K562 (cell line): ENCODE results near the gene TBP. TPM values are rescaled to one million over a fixed set of nuclear protein-coding genes. Genes with fewer than 3 reads are reported as not detected.

Experiments
- JUND ChIP-seq, 2 experiments: IDR thresholded peaks; 2 replicates in 1 of 2; 3 replicates in 1 of 2; pipeline ENCODE4 v1.6.1; 2011; ENCODE audit warnings: borderline replicate concordance in 2 of 2, low read depth in 2 of 2, low read length in 2 of 2, improper control_type of control experiment in 1 of 2, missing biosample characterization in 1 of 2, missing genetic modification characterization in 1 of 2, missing genetic modification reagents in 1 of 2
- MTA3 ChIP-seq: fragments of 450-650 bp; formaldehyde crosslinking; IDR thresholded peaks from 2 replicates; pipeline ENCODE4 v1.6.1; 2017; ENCODE audit warnings: mild to moderate bottlenecking, borderline replicate concordance
- POLR2AphosphoS2 ChIP-seq: IDR thresholded peaks from 2 replicates; pipeline ENCODE4 v1.6.1; 2012; ENCODE audit warnings: low read length, improper control_type of control experiment
- RAD21 ChIP-seq, 2 experiments: fragments of 250-450 bp in 1 of 2; fragments of 450-650 bp in 1 of 2; sonication (Bioruptor Pico) in 1 of 2; formaldehyde crosslinking in 1 of 2; IDR thresholded peaks in 1 of 2; conservative IDR thresholded peaks in 1 of 2; 2 replicates each; pipeline versions ENCODE4 v1.4.0 to v1.8.0; 2020 to 2022; ENCODE audit warnings: mild to moderate bottlenecking in 2 of 2, moderate library complexity in 1 of 2
- REST ChIP-seq, 2 experiments: fragments of 450-650 bp; formaldehyde crosslinking in 1 of 2; IDR thresholded peaks; 2 replicates each; pipeline versions ENCODE4 v1.4.0 to v1.6.1; 2014 to 2020; ENCODE audit warnings: mild to moderate bottlenecking in 2 of 2, borderline replicate concordance in 1 of 2, low read depth in 1 of 2
- ZNF12 ChIP-seq: sonication (generic); formaldehyde crosslinking; IDR thresholded peaks from 2 replicates; pipeline ENCODE4 v1.4.0; 2020; ENCODE audit warnings: mild to moderate bottlenecking, missing genetic modification reagents
- polyA plus RNA-seq, 8 experiments: library from polyadenylated mRNA; depleted of rRNA in 4 of 8; stranded (reverse) in 5 of 8; unstranded in 3 of 8; fragments of >200 nt; fragmentation: Nextera tagmentation in 2 of 8; fragmentation: Illumina TruSeq in 1 of 8; extraction: Ambion mirVana in 2 of 8; extraction: Trizol in 1 of 8; gene quantifications; 2 replicates each; pipeline versions ENCODE4 v1.2.1 to v1.2.3, GENCODE V29; 2011 to 2014; ENCODE audit warnings: inconsistent platforms in 1 of 8, missing spikeins in 1 of 8
- total RNA-seq, 7 experiments: library from RNA; depleted of rRNA in 6 of 7; stranded (reverse); fragments of >200 nt in 6 of 7; fragmentation: Illumina TruSeq in 2 of 7; extraction: Trizol in 2 of 7; gene quantifications; 2 replicates each; pipeline versions ENCODE4 v1.2.1 to v1.2.3, GENCODE V29; 2011 to 2021; ENCODE audit warnings: low replicate concordance in 1 of 7
- TF ChIP-seq, protein P1 (sequence below): sonication (generic); formaldehyde crosslinking; IDR thresholded peaks from 2 replicates; pipeline ENCODE4 v1.8.1; 2023; ENCODE audit warnings: mild to moderate bottlenecking, missing genetic modification reagents
- TF ChIP-seq, protein P2 (sequence below): fragments of 450-650 bp; IDR thresholded peaks from 2 replicates; pipeline ENCODE4 v1.6.1; 2017; ENCODE audit warnings: antibody characterized with exemption, mild to moderate bottlenecking
- TF ChIP-seq, protein P3 (sequence below), 2 experiments: fragments of 450-650 bp in 1 of 2; sonication (generic) in 1 of 2; formaldehyde crosslinking; conservative IDR thresholded peaks; 2 replicates each; pipeline versions ENCODE4 v1.4.0 to v1.8.1; 2020 to 2022; ENCODE audit warnings: mild to moderate bottlenecking in 1 of 2, missing genetic modification reagents in 1 of 2

The TBP gene
- total and polyA plus RNA-seq, 9 of the 15 experiments (the other 6 are each of a cell fraction or from before 2014, with no cell fraction given): 28.5 to 86.1 (median 39.5) TPM

- TF ChIP-seq MTA3 (no peak), JUND (IDR thresholded peaks at IDR 0.05; ENCODE audit: borderline replicate concordance, low read depth, low read length) (peak; percentile 18; the same call in 1 of the 2 replicates), JUND (tag; IDR thresholded peaks at IDR 0.05; ENCODE audit: borderline replicate concordance, low read depth, low read length) (no peak), RAD21 (CRISPR knock-in tag; conservative IDR thresholded peaks at IDR 0.05 in 1 of 2, IDR thresholded peaks at IDR 0.05 in 1 of 2) (peak; percentile 56 to 73), REST (IDR thresholded peaks at IDR 0.05; ENCODE audit: borderline replicate concordance) (peak; percentile 68; the same call in 1 of the 2 replicates), REST (CRISPR knock-in tag; IDR thresholded peaks at IDR 0.05; ENCODE audit: low read depth) (no peak), POLR2AphosphoS2 (peak; percentile 69; the same call in 1 of the 2 replicates), ZNF12 (CRISPR knock-in tag) (no peak)
- TF ChIP-seq, protein P1, sequence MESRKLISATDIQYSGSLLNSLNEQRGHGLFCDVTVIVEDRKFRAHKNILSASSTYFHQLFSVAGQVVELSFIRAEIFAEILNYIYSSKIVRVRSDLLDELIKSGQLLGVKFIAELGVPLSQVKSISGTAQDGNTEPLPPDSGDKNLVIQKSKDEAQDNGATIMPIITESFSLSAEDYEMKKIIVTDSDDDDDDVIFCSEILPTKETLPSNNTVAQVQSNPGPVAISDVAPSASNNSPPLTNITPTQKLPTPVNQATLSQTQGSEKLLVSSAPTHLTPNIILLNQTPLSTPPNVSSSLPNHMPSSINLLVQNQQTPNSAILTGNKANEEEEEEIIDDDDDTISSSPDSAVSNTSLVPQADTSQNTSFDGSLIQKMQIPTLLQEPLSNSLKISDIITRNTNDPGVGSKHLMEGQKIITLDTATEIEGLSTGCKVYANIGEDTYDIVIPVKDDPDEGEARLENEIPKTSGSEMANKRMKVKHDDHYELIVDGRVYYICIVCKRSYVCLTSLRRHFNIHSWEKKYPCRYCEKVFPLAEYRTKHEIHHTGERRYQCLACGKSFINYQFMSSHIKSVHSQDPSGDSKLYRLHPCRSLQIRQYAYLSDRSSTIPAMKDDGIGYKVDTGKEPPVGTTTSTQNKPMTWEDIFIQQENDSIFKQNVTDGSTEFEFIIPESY (CRISPR knock-in tag): peak; percentile 50; the same call in 1 of the 2 replicates
- TF ChIP-seq, protein P2, sequence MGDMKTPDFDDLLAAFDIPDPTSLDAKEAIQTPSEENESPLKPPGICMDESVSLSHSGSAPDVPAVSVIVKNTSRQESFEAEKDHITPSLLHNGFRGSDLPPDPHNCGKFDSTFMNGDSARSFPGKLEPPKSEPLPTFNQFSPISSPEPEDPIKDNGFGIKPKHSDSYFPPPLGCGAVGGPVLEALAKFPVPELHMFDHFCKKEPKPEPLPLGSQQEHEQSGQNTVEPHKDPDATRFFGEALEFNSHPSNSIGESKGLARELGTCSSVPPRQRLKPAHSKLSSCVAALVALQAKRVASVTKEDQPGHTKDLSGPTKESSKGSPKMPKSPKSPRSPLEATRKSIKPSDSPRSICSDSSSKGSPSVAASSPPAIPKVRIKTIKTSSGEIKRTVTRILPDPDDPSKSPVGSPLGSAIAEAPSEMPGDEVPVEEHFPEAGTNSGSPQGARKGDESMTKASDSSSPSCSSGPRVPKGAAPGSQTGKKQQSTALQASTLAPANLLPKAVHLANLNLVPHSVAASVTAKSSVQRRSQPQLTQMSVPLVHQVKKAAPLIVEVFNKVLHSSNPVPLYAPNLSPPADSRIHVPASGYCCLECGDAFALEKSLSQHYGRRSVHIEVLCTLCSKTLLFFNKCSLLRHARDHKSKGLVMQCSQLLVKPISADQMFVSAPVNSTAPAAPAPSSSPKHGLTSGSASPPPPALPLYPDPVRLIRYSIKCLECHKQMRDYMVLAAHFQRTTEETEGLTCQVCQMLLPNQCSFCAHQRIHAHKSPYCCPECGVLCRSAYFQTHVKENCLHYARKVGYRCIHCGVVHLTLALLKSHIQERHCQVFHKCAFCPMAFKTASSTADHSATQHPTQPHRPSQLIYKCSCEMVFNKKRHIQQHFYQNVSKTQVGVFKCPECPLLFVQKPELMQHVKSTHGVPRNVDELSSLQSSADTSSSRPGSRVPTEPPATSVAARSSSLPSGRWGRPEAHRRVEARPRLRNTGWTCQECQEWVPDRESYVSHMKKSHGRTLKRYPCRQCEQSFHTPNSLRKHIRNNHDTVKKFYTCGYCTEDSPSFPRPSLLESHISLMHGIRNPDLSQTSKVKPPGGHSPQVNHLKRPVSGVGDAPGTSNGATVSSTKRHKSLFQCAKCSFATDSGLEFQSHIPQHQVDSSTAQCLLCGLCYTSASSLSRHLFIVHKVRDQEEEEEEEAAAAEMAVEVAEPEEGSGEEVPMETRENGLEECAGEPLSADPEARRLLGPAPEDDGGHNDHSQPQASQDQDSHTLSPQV: peak; percentile 54; the same call in 1 of the 2 replicates
- TF ChIP-seq, protein P3, sequence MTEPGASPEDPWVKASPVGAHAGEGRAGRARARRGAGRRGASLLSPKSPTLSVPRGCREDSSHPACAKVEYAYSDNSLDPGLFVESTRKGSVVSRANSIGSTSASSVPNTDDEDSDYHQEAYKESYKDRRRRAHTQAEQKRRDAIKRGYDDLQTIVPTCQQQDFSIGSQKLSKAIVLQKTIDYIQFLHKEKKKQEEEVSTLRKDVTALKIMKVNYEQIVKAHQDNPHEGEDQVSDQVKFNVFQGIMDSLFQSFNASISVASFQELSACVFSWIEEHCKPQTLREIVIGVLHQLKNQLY (CRISPR knock-in tag; conservative IDR thresholded peaks at IDR 0.05): no peak
Observed at GRCh38 chr6:170575250-170575649, 21.1 kb downstream of the TBP start (continued).
